Testis (tissue), 3 donors: Measurements from ENCODE around the gene EDA. TPM values are rescaled to one million over a fixed set of nuclear protein-coding genes. Genes with fewer than 3 reads are reported as not detected.

Source experiments
- DNase-seq: peaks from one replicate; pipeline ENCODE4 v3.0.0-alpha.2; 2019
- H3K27ac ChIP-seq, 2 donors: fragments of 200-600 bp; sonication (generic); one replicate each; pipeline ENCODE4 v1.5.1; 2019
- H3K27me3 ChIP-seq: fragments of 200-600 bp; sonication (generic); one replicate; pipeline ENCODE4 v1.5.1; 2019
- H3K36me3 ChIP-seq: fragments of 200-600 bp; sonication (generic); one replicate; pipeline ENCODE4 v1.5.1; 2017; ENCODE audit warnings: low read depth; ENCODE audit errors: missing control alignments
- H3K4me1 ChIP-seq: fragments of 200-600 bp; sonication (generic); one replicate; pipeline ENCODE4 v1.5.1; 2019
- H3K4me3 ChIP-seq, 2 donors: fragments of 200-600 bp; sonication (generic); one replicate each; pipeline ENCODE4 v1.5.1; 2017 to 2019
- H3K9me3 ChIP-seq: fragments of 200-600 bp; sonication (generic); one replicate; pipeline ENCODE4 v1.5.1; 2017
- POLR2A ChIP-seq: fragments of 450-650 bp; IDR thresholded peaks from one replicate; pipeline ENCODE4 v1.6.1; 2017; ENCODE audit warnings: antibody characterized with exemption, mild to moderate bottlenecking, moderate library complexity
- WGBS, 2 donors: methylation state at CpG; one replicate each; pipeline ENCODE4 v1.1.5; 2018; 5-methylcytosine and 5-hydroxymethylcytosine counted together
- intact Hi-C: fragments of 100-400 bp; cut with DNase I; formaldehyde crosslinking; loops from one replicate; pipeline ENCODE4 v1.15.1; 2023; ENCODE audit warnings: low total_unique reads
- polyA plus RNA-seq: library from polyadenylated mRNA; stranded (reverse); fragments of 350-450 nt; fragmentation: Illumina TruSeq; extraction: RNeasy Lipid Tissue Mini Kit (QIAGEN cat#74804); gene quantifications from one replicate; pipeline ENCODE4 v1.2.3, GENCODE V29; 2014; ENCODE audit warnings: low read depth, low replicate concordance; ENCODE audit not compliant: insufficient read depth
- total RNA-seq, 2 donors: library from RNA; depleted of rRNA; stranded (reverse); fragments of >200 nt; gene quantifications; one replicate each; pipeline ENCODE4 v1.2.3, GENCODE V29; 2016
- TF ChIP-seq, protein P1 (sequence below), 3 experiments: fragments of 450-650 bp in 2 of 3; fragments of 200-600 bp in 1 of 3; sonication (generic) in 1 of 3; IDR thresholded peaks; one replicate each; pipeline ENCODE4 v1.5.1; 2016 to 2019; ENCODE audit warnings: antibody characterized with exemption in 3 of 3, mild to moderate bottlenecking in 2 of 3, moderate library complexity in 1 of 3

The EDA gene
- total and polyA plus RNA-seq, 3 donors from 2014 or later = 3.0 to 4.6 (median 4.3) TPM

- H3K36me3 ChIP-seq = no peaks in the 10 kb centered on the region
- H3K4me3 ChIP-seq = no peak overlapping the region
- H3K27me3 ChIP-seq = no peaks in the 10 kb centered on the region
- no peaks in the 10 kb centered on the region for H3K4me1 ChIP-seq
- no peaks in the 10 kb centered on the region for H3K9me3 ChIP-seq
- intact Hi-C loops = no loop called here
- TF ChIP-seq, protein P1, sequence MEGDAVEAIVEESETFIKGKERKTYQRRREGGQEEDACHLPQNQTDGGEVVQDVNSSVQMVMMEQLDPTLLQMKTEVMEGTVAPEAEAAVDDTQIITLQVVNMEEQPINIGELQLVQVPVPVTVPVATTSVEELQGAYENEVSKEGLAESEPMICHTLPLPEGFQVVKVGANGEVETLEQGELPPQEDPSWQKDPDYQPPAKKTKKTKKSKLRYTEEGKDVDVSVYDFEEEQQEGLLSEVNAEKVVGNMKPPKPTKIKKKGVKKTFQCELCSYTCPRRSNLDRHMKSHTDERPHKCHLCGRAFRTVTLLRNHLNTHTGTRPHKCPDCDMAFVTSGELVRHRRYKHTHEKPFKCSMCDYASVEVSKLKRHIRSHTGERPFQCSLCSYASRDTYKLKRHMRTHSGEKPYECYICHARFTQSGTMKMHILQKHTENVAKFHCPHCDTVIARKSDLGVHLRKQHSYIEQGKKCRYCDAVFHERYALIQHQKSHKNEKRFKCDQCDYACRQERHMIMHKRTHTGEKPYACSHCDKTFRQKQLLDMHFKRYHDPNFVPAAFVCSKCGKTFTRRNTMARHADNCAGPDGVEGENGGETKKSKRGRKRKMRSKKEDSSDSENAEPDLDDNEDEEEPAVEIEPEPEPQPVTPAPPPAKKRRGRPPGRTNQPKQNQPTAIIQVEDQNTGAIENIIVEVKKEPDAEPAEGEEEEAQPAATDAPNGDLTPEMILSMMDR (IDR thresholded peaks at IDR 0.05) = no peak
- TF ChIP-seq POLR2A = no peak
- 41 to 62% methylated on average over 4 of the region's 4 CpGs for WGBS, 2 donors
- no peak overlapping the region for H3K27ac ChIP-seq
- no peak for DNase-seq
These were observed 353.0 kb downstream of the EDA start for GRCh38 chrX:69968950-69969349.

GRCh38 chrX:69969460-69969859, 353.5 kb downstream of the EDA start:
- TF ChIP-seq, protein P1 (IDR thresholded peaks at IDR 0.05) = no peak
- TF ChIP-seq POLR2A = no peak
- Histone ChIP-seq H3K36me3 (no peaks in the 10 kb centered on the region), H3K4me1 (no peaks in the 10 kb centered on the region), H3K4me3 (no peak overlapping the region), H3K27ac (no peak overlapping the region), H3K27me3 (no peaks in the 10 kb centered on the region), H3K9me3 (no peaks in the 10 kb centered on the region)
- DNase-seq = no peak
- WGBS, 2 donors = 93 to 96% methylated on average over 1 of the region's 1 CpG
- intact Hi-C loops = no loop called here

DNA sequence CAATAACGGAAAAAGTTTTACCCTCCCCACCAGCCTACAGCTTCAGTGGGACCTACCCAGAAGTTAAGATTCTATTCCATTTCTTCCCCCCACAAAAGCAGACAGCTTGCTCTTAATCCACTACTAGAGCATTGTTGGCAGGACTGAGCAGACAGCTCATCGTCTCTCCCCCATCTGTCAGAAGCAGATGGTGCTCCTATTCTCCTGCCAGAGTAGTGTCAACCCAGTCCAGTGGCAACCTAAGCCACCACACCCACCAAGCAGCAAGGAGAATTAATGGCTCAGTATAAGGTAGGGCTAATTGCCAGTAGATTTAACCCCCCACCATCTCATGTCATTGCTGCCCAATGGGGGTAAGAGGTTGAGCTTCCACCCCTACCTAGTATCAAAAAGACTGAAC, 371.8 kb downstream of the EDA start:
- H3K27ac ChIP-seq = no peak overlapping the region
- DNase-seq = no peak
- no peak for TF ChIP-seq POLR2A
- TF ChIP-seq, protein P1 (IDR thresholded peaks at IDR 0.05) = no peak
- H3K27me3 ChIP-seq = no peaks in the 10 kb centered on the region
- no peaks in the 10 kb centered on the region for H3K9me3 ChIP-seq
- H3K36me3 ChIP-seq = no peaks in the 10 kb centered on the region
- no peaks in the 10 kb centered on the region for H3K4me1 ChIP-seq
- 69 to 94% methylated on average over 1 to 2 of the region's 2 CpGs for WGBS, 2 donors
- intact Hi-C loops = no loop called here
- no peak overlapping the region for H3K4me3 ChIP-seq

- H3K9me3 ChIP-seq = no peaks in the 10 kb centered on the region
- H3K27me3 ChIP-seq = no peaks in the 10 kb centered on the region
- WGBS, 2 donors = 92 to 100% methylated on average over 2 to 3 of the region's 3 CpGs
- no peak overlapping the region for H3K4me3 ChIP-seq
- intact Hi-C loops = no loop called here
- DNase-seq = no peak
- H3K4me1 ChIP-seq = no peaks in the 10 kb centered on the region
- H3K27ac ChIP-seq = no peak overlapping the region
- no peaks in the 10 kb centered on the region for H3K36me3 ChIP-seq
- no peak for TF ChIP-seq POLR2A
- TF ChIP-seq, protein P1 (IDR thresholded peaks at IDR 0.05) = no peak
These were observed 373.1 kb downstream of the EDA start for GRCh38 chrX:69988955-69989394.

DNA sequence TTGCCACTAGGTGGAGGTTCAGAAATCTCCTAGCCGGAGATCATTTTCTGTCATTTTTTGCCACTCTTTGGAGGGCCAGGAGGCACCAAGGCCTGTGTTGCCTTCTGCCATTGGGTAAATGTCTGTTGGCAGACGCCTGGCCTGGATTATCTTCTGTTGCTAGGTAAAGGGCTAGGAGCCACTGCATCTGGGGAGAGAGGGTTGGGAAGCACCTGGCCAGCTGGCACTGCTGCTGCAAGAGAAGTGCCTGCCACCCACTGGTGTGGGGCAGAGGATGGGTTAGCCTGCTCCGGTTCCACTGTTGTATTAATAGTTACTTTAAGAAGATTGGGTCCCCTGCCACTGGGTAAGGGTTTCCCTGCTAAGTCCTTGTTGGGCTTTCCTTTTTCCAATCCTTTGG, 375.8 kb downstream of the EDA start:
- no peaks in the 10 kb centered on the region for H3K4me1 ChIP-seq
- intact Hi-C loops = no loop called here
- H3K36me3 ChIP-seq = no peaks in the 10 kb centered on the region
- H3K27ac ChIP-seq = no peak overlapping the region
- TF ChIP-seq, protein P1 (IDR thresholded peaks at IDR 0.05) = no peak
- no peak for TF ChIP-seq POLR2A
- WGBS, 2 donors = 100% methylated on average over 2 to 3 of the region's 3 CpGs
- H3K4me3 ChIP-seq = no peak overlapping the region
- H3K9me3 ChIP-seq = no peaks in the 10 kb centered on the region
- no peak for DNase-seq
- H3K27me3 ChIP-seq = no peaks in the 10 kb centered on the region
